HFFc6 (cell line): ENCODE results near the gene PIAS4. TPM values are rescaled to one million over a fixed set of nuclear protein-coding genes. Genes with fewer than 3 reads are reported as not detected.
A peak's percentile ranks its signal among the peaks of the same experiment; 100 is the strongest.

Experiments used
- DNase-seq: peaks from one replicate; pipeline ENCODE4 v3.0.0-alpha.2; 2018
- H3K27ac Mint-ChIP-seq: 2 replicates; pipeline ENCODE4 v1.8.0; 2020; ENCODE audit warnings: mild to moderate bottlenecking, mixed read lengths
- H3K27me3 Mint-ChIP-seq: 2 replicates; pipeline ENCODE4 v1.8.0; 2021; ENCODE audit warnings: mild to moderate bottlenecking, moderate library complexity, mixed read lengths; ENCODE audit not compliant: insufficient read depth
- H3K36me3 Mint-ChIP-seq: 2 replicates; pipeline ENCODE4 v1.8.0; 2021; ENCODE audit warnings: low read depth, mixed read lengths
- H3K4me1 Mint-ChIP-seq: 2 replicates; pipeline ENCODE4 v1.8.0; 2020; ENCODE audit warnings: low read depth, mixed read lengths
- H3K4me3 Mint-ChIP-seq: 2 replicates; pipeline ENCODE4 v1.8.0; 2020; ENCODE audit warnings: mild to moderate bottlenecking, moderate library complexity, mixed read lengths
- H3K9me3 Mint-ChIP-seq: 2 replicates; pipeline ENCODE4 v1.8.0; 2020; ENCODE audit warnings: mild to moderate bottlenecking, mixed read lengths
- CTCF ChIP-seq: fragments of 200-600 bp; sonication (generic); IDR thresholded peaks from 2 replicates; pipeline ENCODE4 v1.5.0; 2021; ENCODE audit warnings: antibody characterized with exemption, mild to moderate bottlenecking
- total RNA-seq, 6 experiments: library from RNA; stranded (reverse); fragmentation: NEBNext Ultra II Directional; extraction: Animal tissue kit (Norgen Biotek cat#: 25700); gene quantifications; 2 replicates in 1 of 6; 3 replicates in 5 of 6; pipeline ENCODE4 v1.2.3, GENCODE V29; 2021

Gene PIAS4
- total RNA-seq, 6 experiments from 2014 or later: 20.0 to 26.0 (median 23.3) TPM

GRCh38 chr19:3980353-3981251 is 26.9 kb upstream of the PIAS4 start:
- Mint-ChIP-seq H3K27me3 (peaks cover 80% of the 10 kb centered on the region), H3K27ac (peak overlapping the region; percentile 45; the same call in 1 of the 2 replicates), H3K36me3 (peaks cover 68% of the 10 kb centered on the region), H3K4me1 (peaks cover 40% of the 10 kb centered on the region), H3K4me3 (peak overlapping the region; percentile 34; the same call in 1 of the 2 replicates), H3K9me3 (peaks cover 12% of the 10 kb centered on the region)
- TF ChIP-seq CTCF: no peak
- DNase-seq: no peak

- Mint-ChIP-seq H3K9me3 (peaks cover 12% of the 10 kb centered on the region), H3K4me1 (peaks cover 48% of the 10 kb centered on the region), H3K36me3 (peaks cover 60% of the 10 kb centered on the region), H3K27me3 (peaks cover 74% of the 10 kb centered on the region), H3K27ac (peak overlapping the region; percentile 45; the same call in 1 of the 2 replicates), H3K4me3 (peak overlapping the region; percentile 34; the same call in 1 of the 2 replicates)
- TF ChIP-seq CTCF: no peak
- no peak for DNase-seq
Observed at GRCh38 chr19:3981373-3981735, 26.2 kb upstream of the PIAS4 start.

- TF ChIP-seq CTCF: no peak
- H3K4me3 Mint-ChIP-seq: peak overlapping the region; percentile 99; the same call in 1 of the 2 replicates
- H3K27me3 Mint-ChIP-seq: peaks cover 69% of the 10 kb centered on the region
- peaks cover 54% of the 10 kb centered on the region for H3K36me3 Mint-ChIP-seq
- peaks cover 54% of the 10 kb centered on the region for H3K4me1 Mint-ChIP-seq
- peak overlapping the region; percentile 98 for H3K27ac Mint-ChIP-seq
- H3K9me3 Mint-ChIP-seq: peaks cover 12% of the 10 kb centered on the region
- DNase-seq: no peak
Observed at GRCh38 chr19:3981736-3982681, 25.5 kb upstream of the PIAS4 start.

GRCh38 chr19:3982701-3983541 is 24.6 kb upstream of the PIAS4 start:
- DNase-seq: peak; percentile 74

More at GRCh38 chr19:3982701-3983541, 24.6 kb upstream of the PIAS4 start:
- H3K36me3 Mint-ChIP-seq: peaks cover 50% of the 10 kb centered on the region
- H3K4me3 Mint-ChIP-seq: peak overlapping the region; percentile 99
- H3K27me3 Mint-ChIP-seq: peaks cover 60% of the 10 kb centered on the region
- peaks cover 12% of the 10 kb centered on the region for H3K9me3 Mint-ChIP-seq
- peak overlapping the region; percentile 98 for H3K27ac Mint-ChIP-seq
- H3K4me1 Mint-ChIP-seq: peaks cover 61% of the 10 kb centered on the region
- no peak for TF ChIP-seq CTCF
